ENCODE results near the gene CXCL3.

CXCL3 gene

DNA sequence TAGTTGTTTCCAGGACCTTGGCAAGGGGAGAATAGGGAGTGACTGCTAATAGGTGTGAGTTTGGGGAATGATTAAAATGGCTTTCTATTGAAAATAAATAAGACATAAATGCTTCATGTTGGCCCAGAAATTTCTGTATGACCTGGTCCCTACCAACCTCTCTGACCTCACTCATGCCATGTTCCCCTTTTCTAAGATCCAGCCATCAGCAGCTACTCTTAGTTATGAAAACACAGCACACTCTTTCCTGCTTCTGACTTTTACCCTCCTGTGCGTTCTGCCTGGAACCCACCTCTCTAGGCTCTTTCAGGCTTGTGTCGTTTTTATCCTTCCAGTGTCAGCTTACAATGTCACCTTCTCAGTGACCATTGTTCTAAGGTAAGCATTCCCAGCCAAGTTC is 25.2 kb downstream of the CXCL3 start:
- DNase-seq (ENCODE audit: low read depth), result no peak

DNA sequence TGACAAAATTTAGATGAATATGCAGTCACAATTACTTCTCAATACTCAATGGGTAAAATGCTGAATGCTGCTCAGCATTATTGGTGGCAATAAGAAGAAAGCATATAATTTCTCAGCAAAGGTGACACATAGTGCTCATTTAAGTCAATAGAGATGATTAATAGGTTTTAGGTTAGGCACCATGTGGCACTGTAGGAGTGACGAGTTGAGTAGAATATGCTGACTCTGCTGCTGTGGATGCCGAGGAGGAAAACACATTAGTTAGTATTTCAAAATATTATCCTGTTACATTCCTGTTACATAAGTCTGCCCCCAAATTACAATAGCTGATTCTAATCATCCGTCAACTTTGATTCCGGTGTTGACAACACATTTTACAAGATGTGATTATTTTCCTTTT is 26.4 kb downstream of the CXCL3 start:
- no peak for DNase-seq (ENCODE audit: low read depth)

DNA sequence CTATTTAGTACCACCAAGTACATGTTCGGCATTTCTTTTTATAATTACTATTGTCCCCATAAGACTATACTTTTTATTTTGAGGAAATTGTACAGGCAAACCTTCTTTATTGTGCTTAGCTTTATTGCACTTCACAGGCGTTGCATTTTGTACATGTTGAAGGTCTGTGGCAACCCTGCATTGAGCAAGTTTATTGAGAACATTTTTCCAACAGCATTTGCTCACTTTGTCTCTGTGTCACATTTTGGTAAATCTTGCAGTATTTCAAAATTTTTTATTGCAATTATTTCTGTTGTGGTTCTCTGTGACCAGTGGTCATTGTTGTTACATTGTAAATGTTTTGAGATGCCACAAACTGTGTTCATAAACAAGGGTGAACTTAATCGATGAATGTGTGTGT is 29.2 kb downstream of the CXCL3 start:
- no peak for DNase-seq (ENCODE audit: low read depth)

DNA sequence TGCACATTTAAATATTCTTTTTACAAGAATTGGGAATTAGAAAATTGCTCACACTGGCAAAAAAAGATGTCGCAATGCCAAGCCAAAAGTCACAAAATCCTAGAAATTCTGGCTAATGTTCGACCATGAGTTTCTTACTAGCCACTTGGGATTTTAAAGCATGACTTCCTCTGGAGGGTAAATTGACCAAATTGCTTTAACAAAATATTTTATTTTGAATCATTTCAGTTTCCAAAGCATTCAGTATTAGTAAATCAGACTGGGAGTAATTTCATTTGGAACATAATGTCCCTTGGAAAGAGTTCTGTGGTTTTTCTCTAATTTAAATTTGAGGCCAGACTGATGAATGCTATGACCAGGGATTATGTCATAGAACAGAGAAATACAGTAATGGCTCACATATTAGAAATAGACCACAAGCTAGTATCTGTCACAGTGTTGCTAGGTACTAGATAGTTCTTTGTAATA is 32.4 kb downstream of the CXCL3 start:
- peak; percentile 15 for DNase-seq (ENCODE audit: low read depth)

DNA sequence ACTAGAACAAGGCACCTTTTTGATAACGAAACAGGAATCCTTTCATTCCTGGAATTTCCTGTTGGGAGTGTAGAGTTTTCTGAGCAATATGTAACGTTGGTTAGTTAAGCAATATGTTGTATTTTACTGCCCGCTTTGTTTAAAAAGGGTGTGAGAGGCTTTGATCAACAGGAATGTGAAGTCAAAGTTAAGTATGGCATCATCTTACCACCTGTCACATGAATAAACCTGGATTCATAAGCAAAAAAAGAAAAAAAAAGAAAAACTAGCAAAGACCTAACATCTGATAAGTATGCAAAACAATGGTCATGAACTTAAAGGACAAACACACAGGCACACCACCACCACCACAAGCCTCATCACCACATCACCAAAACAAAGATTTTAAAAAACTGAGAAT is 33.0 kb downstream of the CXCL3 start:
- no peak for DNase-seq (ENCODE audit: low read depth)

DNA sequence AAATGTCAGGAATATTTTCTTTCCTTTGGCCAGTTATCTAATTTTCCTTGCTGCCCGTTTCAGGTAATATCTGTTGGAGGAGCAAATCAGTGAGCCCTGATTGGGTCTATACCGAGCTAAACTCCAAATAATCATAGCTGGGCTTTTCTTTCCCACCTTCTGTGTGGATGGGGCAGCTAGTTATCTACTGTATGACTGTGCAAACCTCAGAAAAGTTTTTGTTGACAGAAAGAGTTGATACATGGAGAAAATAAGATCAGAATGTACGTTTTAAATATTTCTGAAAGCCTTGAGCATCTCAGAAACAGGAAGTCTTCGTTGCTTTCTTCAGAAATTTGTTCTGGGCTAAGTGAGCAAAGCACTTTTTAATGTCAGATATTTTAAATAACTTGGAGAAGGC is 33.8 kb downstream of the CXCL3 start:
- no peak for DNase-seq (ENCODE audit: low read depth)

DNA sequence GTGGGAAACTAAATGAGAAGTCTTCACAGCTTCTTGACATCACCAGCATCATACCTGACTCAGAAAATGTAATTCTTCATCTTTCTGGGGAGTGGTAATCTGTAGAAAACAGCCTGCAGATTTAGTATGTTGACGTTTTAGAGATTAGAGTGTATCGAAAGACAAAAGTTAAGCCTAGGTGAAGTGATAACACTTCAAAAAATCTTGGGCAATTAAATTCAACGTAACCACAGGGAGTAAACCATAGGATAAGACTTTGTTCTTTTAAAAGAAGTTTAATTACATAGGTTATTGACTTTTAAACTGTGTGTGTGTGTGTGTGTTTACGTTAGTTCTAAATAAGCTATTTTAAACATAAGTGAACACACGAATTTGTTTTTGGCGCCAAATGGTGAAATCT is 38.2 kb downstream of the CXCL3 start:
- DNase-seq (ENCODE audit: low read depth), result no peak

DNA sequence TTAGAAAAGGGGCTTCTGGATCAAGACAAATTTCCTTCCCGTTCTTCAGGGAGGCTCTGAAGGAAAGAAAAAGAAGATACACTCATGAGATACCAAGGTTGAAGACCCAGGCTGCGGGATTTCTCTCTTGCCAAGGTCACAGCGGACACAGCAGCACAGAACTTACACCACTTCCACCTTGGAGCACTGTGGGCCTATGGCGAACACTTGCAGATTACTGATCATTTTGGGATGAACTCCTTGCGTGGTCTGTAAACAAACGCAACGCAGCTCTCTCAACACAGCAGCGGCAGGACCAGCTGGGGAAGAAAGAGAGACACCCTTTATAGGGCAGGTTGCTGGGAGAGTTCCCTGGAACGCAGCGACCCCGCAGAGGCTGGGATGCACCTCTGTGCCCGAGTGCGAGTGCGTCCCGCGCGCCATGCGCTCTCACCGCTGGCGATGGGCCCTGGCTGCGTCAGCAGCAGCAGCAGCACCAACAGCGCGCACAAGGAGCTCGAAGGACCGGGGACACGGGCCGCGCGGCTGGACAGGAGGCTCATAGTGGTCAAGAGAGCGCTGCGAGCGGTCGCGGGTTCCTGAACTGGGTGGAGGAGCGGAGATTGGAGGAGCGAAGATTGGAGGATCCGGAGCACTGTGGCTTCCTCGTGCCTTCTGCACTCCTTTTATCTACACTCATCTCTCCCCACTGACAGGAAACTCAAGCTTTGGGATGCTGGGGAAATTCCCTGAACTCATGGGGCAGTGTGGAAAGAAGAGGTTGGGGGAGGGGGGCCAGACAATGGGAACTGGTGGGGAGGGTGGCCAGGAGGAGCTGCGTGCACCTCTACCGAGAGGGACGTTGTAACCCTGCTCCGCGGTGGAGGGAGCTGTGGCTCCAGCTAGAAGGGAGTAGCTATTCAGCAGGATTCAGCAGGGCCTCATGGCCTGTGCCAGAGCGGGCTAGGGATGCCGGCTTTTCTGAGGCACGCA is 40.2 kb downstream of the CXCL3 start, which contains the start of gene CXCL5:
Gene CXCL5 (minus strand): TSS at position 638 of the 972 bp plus-strand sequence. CDS start 96 bp downstream, at position 542.
- DNase-seq (ENCODE audit: low read depth), result no peak

DNA sequence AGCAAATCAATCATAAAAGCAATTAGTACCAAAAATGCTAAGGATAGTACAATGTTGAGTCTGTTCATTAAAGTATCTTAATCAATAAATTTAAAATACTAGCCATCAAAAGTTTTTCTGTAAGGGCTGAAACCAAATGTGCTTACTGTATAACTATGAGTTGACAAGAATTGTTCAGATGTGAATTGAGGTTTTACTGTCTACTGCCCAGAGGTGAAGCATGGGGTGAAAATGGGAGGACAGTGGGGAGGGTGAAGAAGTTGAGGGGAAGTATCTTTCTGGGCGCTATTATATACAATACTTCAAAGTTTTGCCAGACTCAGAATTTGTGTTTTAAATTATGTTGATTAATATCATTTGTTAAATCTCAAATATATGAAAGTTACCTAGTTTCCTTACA is 46.4 kb downstream of the CXCL3 start:
- no peak for DNase-seq (ENCODE audit: low read depth)

DNA sequence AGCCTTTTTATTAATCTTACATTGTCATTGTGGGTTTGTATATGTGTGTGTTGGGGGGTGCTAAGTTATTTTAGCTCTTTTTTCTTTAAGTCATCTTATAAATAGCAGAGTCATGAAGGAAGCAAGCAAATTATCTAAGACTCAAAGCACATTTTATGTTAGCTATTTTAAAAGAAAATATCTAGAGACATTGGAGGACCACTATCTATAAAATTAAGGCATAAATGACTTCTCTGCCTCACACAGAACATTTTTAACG is 46.8 kb downstream of the CXCL3 start:
- no peak for DNase-seq (ENCODE audit: low read depth)

DNA sequence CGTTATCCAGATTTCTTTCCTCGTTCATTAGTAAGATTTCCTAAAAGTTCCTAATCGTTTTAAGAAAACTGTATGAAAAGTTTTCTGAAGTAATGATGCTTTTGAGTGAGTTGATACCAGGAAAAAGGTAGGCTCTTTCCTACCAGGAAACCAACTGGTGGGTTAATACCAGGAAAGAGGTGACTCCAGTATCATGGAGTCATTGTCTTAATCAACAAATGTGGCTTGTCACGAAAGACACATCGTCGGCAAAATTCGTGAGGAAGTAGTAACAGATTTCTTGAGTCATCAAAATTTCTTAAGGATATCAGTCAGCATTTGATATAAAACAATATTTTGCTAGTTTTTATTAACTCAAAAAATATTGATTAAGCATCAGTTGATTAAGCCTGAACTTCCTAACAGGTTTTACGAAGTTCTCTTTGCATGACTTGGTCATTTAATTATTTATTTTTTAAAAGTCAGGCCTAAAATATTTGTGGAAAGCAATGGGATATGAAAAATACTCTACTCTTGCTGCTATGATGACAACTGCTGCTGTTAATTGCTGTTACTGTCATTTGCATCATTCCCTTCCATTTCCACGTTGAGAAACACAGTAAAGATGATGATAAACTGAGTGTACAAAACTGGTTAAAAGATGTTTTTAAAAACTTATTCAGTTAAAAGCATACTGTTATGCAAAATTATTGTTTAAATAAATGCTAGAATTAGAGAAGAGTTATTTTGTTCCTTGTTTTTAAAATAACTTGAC is 47.3 kb downstream of the CXCL3 start:
- no peak for DNase-seq (ENCODE audit: low read depth)

DNA sequence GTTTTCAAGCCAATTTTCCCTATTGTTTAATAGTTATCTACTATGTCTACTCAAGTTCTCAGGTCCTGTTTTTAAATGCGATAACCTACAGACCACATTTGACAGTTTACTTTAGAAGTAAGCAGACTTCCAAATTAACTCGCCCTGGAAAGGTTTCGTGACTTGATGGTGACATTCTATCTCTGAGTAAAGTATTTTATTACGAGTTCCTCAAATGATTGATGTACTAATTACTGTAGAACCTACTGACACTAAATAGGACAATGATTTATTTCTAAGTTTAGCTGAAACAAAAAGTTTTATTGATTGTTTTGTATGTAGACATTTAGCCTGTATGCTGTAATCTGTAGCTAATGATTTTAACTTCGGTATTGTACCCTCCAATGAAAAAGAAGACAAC is 48.6 kb downstream of the CXCL3 start:
- DNase-seq (ENCODE audit: low read depth), result no peak

DNA sequence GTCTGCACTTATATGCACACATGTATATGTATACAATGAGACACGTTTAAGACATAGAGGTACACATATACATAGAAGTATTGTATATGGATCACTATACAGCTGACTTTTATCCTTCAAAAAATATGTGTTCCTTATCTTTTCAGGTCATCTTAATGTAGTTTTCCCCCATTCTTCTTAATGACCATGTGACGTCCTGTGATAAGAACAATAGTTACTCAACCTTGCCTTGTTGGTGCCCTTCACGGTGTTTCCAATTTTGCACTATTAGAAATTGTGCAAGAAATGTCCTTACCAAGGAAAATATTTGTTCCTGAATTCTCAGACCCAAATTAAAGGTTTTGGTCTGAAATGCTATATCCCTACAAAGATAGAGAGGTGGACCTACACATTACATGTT is 49.5 kb downstream of the CXCL3 start:
- DNase-seq (ENCODE audit: low read depth), result no peak

DNA sequence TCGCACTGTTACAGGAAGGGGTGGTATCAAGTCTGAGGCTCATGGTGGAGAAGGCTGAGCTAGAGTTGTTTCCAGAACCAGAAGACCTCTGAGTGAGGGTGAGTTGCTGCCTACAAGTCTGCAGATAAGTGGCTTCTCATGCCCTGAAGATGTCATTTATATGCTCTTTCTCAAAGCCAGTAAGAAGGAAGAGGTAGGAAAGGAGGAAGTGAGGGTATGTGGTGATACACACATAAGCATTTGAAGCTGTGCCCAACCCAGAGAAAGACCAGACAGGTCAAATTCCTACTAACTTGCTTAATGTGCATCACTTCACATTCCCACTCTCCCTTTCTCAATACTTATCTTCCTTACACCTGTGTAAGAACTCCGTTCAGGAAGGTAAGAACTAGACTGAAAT is 50.4 kb downstream of the CXCL3 start, which contains the start of gene PPBP:
Gene PPBP (minus strand): TSS at position 130 of the 400 bp plus-strand sequence. CDS start 87 bp downstream, at position 43.
- no peak for DNase-seq (ENCODE audit: low read depth)
